Right lobe of liver (tissue), 6 donors: ENCODE data around the gene TUBAL3. TPM values are rescaled to one million over a fixed set of nuclear protein-coding genes. Genes with fewer than 3 reads are reported as not detected.

Experiments
- ATAC-seq, 4 donors: fragments of 200-7000 bp; cut with Tn5 transposase; one replicate each; pipeline ENCODE4 v1.9.1; 2020; ENCODE audit warnings: mild to moderate bottlenecking in 4 of 4, moderate library complexity in 4 of 4
- DNase-seq, 3 donors: peaks; one replicate each; pipeline ENCODE4 v3.0.0-alpha.2; 2020
- H3K27ac ChIP-seq, 3 donors: fragments of 200-600 bp; one replicate each; pipeline ENCODE4 v1.8.0; 2022
- H3K27me3 ChIP-seq, 2 donors: fragments of 200-600 bp; one replicate each; pipeline ENCODE4 v1.8.0; 2022
- H3K36me3 ChIP-seq, 4 donors: fragments of 200-600 bp; sonication (generic) in 1 of 4; one replicate each; pipeline versions ENCODE4 v1.5.1 to v1.8.0; 2017 to 2022; ENCODE audit warnings: control low read depth in 1 of 4
- H3K4me1 ChIP-seq, 4 donors: fragments of 200-600 bp; sonication (generic) in 1 of 4; one replicate each; pipeline versions ENCODE4 v1.5.1 to v1.8.0; 2017 to 2022; ENCODE audit warnings: control low read depth in 1 of 4
- H3K4me3 ChIP-seq, 3 donors: fragments of 200-600 bp; one replicate each; pipeline ENCODE4 v1.8.0; 2022
- H3K9me3 ChIP-seq, 4 donors: fragments of 200-600 bp; sonication (generic) in 1 of 4; one replicate each; pipeline versions ENCODE4 v1.5.1 to v1.8.0; 2017 to 2022; ENCODE audit warnings: control low read depth in 1 of 4
- CTCF ChIP-seq, 4 donors: fragments of 200-600 bp in 3 of 4; fragments of 450-650 bp in 1 of 4; IDR thresholded peaks; one replicate each; pipeline versions ENCODE4 v1.5.1 to v1.8.0; 2016 to 2022; ENCODE audit warnings: antibody characterized with exemption in 4 of 4, mild to moderate bottlenecking in 2 of 4
- POLR2A ChIP-seq: fragments of 450-650 bp; IDR thresholded peaks from one replicate; pipeline ENCODE4 v1.6.1; 2017; ENCODE audit warnings: antibody characterized with exemption, mild to moderate bottlenecking
- WGBS: methylation state at CpG from one replicate; pipeline ENCODE4 v1.1.6; 2018; ENCODE audit warnings: low coverage, low lambda C conversion rate; ENCODE audit not compliant: insufficient coverage; ENCODE audit errors: missing lambda C conversion rate; 5-methylcytosine and 5-hydroxymethylcytosine counted together
- intact Hi-C, 2 donors: fragments of 100-400 bp; cut with DNase I; formaldehyde crosslinking; loops; one replicate each; pipeline versions ENCODE4 v1.11.2 to v1.14.1; 2022
- total RNA-seq, 6 experiments: library from RNA; depleted of rRNA in 2 of 6; stranded (reverse); fragments of >200 nt in 2 of 6; fragmentation: NEBNext Ultra II Directional in 3 of 6; extraction: Animal tissue kit (Norgen Biotek cat#: 25700) in 3 of 6; gene quantifications; one replicate each; pipeline versions ENCODE4 v1.1.0 to v1.2.4, GENCODE V29; 2016 to 2023
- donor health status: DM: no; HTN: yes; CAD: no.
- donor health status: DM: no; HTN: no; CAD: no.
- donor health status: DM: no; HTN: no; CAD: no.
- donor health status: DM: no; HTN: yes; CAD: no.
- donor health status: DM: no; HTN: yes; CAD: no.

The TUBAL3 gene
- total RNA-seq, 6 experiments from 2014 or later, result not detected

GRCh38 chr10:5373891-5374611, 30.6 kb downstream of the TUBAL3 start:
- intact Hi-C loops, result no loop called here
- no peaks in the 10 kb centered on the region for H3K27me3 ChIP-seq
- no peak for DNase-seq
- no peak for ATAC-seq
- TF ChIP-seq POLR2A, result no peak
- TF ChIP-seq CTCF (IDR thresholded peaks at IDR 0.05), result no peak
- no peaks in the 10 kb centered on the region for H3K36me3 ChIP-seq
- no peak overlapping the region for H3K27ac ChIP-seq
- H3K9me3 ChIP-seq, result no peaks in the 10 kb centered on the region
- no peak overlapping the region for H3K4me3 ChIP-seq
- H3K4me1 ChIP-seq, result no peaks in the 10 kb centered on the region
- 61% methylated on average over 4 of the region's 22 CpGs for WGBS

GRCh38 chr10:5373307-5373706, 31.3 kb downstream of the TUBAL3 start:
- Histone ChIP-seq H3K4me3 (no peak overlapping the region), H3K27ac (no peak overlapping the region), H3K4me1 (no peaks in the 10 kb centered on the region), H3K9me3 (no peaks in the 10 kb centered on the region), H3K36me3 (no peaks in the 10 kb centered on the region), H3K27me3 (no peaks in the 10 kb centered on the region)
- WGBS, result 40% methylated on average over 1 of the region's 4 CpGs
- ATAC-seq, result no peak
- DNase-seq, result no peak
- intact Hi-C loops, result no loop called here
- TF ChIP-seq POLR2A (no peak), CTCF (IDR thresholded peaks at IDR 0.05) (no peak)

GRCh38 chr10:5370493-5371352, 33.9 kb downstream of the TUBAL3 start:
- 88% methylated on average over 28 of the region's 28 CpGs for WGBS
- ATAC-seq (no peak), DNase-seq (no peak)
- Histone ChIP-seq H3K4me1 (no peaks in the 10 kb centered on the region), H3K27ac (no peak overlapping the region), H3K9me3 (no peaks in the 10 kb centered on the region), H3K4me3 (no peak overlapping the region), H3K27me3 (no peaks in the 10 kb centered on the region), H3K36me3 (no peaks in the 10 kb centered on the region)
- intact Hi-C loops, result no loop called here
- TF ChIP-seq CTCF (IDR thresholded peaks at IDR 0.05), result no peak
- TF ChIP-seq POLR2A, result no peak

- Histone ChIP-seq H3K4me3 (no peak overlapping the region), H3K27ac (no peak overlapping the region), H3K4me1 (no peaks in the 10 kb centered on the region), H3K9me3 (no peaks in the 10 kb centered on the region), H3K36me3 (no peaks in the 10 kb centered on the region), H3K27me3 (no peaks in the 10 kb centered on the region)
- no peak for DNase-seq
- TF ChIP-seq CTCF (IDR thresholded peaks at IDR 0.05) (no peak), POLR2A (no peak)
- intact Hi-C loops, result no loop called here
- ATAC-seq, result no peak
- WGBS, result 81% methylated on average over 16 of the region's 16 CpGs
These were observed 35.1 kb downstream of the TUBAL3 start for GRCh38 chr10:5369362-5370158.
